ENCODE measurements around the gene MGST2.
"Not testable (repeated sequence)": the region's sequence is repeated elsewhere in the genome, so short reads cannot be mapped to it uniquely, and the experiment has no call there.

Gene MGST2

DNA sequence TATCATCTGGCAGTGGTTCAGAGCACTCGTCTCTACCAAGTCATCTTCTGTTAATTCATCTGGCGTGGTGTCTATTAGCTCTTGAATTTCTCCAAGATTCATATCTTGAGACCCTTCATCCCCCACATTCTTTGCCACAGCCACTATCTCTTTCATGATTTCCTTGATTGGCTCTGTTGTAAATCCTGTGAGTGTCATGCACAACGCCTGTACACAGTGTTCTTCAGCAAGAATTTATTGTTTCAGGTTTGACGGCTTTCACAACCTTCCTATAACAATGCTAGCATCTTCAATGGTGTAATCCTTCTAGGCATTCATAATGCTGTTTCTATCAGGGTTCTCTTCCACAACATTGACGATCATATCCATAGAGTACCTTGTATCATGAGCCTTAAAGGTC, 30.9 kb downstream of the MGST2 start:
- H3K27me3 ChIP-seq (ENCODE audit: control insufficient read depth in 5 of 5, insufficient read depth in 4 of 5, low read length in 5 of 5) = no peaks in the 10 kb centered on the region
- H3K4me1 ChIP-seq (ENCODE audit: control insufficient read depth in 5 of 5, insufficient read depth in 5 of 5, low read length in 5 of 5) = peaks cover 1 to 10% (median 8%) of the 10 kb centered on the region in 5 donors
- no peak overlapping the region for H3K9ac ChIP-seq (ENCODE audit: low read length in 5 of 5)
- no peak overlapping the region for H3K4me3 ChIP-seq (ENCODE audit: low read depth in 1 of 5, low read length in 5 of 5)
- H3K36me3 ChIP-seq (ENCODE audit: control insufficient read depth in 5 of 5, insufficient read depth in 5 of 5, low read length in 5 of 5) = peaks cover 9 to 28% (median 18%) of the 10 kb centered on the region in 5 donors
- H3K9me3 ChIP-seq (ENCODE audit: control insufficient read depth in 5 of 5, low read length in 5 of 5) = peaks cover 0 to 4% (median 0%) of the 10 kb centered on the region in 5 donors
- H3K27ac ChIP-seq (ENCODE audit: low read depth, low read length) = no peak overlapping the region

DNA sequence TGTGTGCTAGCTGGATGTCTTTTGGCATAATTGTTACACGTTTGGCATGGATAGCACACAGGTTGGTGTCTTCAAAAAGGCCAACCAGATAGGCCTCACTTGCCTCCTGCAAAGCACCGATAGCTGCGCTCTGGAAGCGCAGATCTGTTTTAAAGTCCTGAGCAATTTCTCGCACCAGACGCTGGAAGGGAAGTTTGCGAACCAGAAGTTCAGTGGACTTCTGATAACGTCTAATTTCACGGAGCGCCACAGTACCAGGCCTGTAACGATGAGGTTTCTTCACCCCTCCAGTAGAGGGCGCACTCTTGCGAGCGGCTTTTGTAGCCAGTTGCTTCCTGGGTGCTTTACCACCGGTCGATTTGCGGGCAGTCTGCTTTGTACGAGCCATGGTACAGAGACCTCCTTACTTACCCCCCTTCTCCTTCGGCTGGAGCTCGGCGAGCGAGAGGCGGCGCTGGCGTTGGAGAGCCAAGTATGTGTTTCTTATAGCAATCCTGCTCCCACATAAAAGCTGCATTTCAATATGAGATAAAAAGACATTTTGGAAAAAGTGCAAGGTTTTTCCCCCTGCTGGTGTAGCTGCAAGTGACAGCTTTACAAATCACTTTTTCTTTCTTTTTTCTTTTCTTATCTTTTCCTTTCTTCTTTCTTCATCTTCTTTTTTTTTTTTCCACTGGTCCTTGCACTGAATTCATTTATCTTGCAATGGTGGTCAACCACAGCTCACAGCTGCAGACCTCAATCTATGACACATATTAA, 32.7 kb downstream of the MGST2 start:
- peaks cover 10 to 28% (median 18%) of the 10 kb centered on the region in 5 donors for H3K36me3 ChIP-seq (ENCODE audit: control insufficient read depth in 5 of 5, insufficient read depth in 5 of 5, low read length in 5 of 5)
- not testable (repeated sequence) for H3K4me3 ChIP-seq (ENCODE audit: low read depth in 1 of 5, low read length in 5 of 5); H3K9ac ChIP-seq (ENCODE audit: low read length in 5 of 5); H3K27ac ChIP-seq (ENCODE audit: low read depth, low read length); H3K27me3 ChIP-seq (ENCODE audit: control insufficient read depth in 5 of 5, insufficient read depth in 4 of 5, low read length in 5 of 5); H3K9me3 ChIP-seq (ENCODE audit: control insufficient read depth in 5 of 5, low read length in 5 of 5); H3K4me1 ChIP-seq (ENCODE audit: control insufficient read depth in 5 of 5, insufficient read depth in 5 of 5, low read length in 5 of 5)

GRCh38 chr4:139700568-139700967, 34.9 kb downstream of the MGST2 start:
- peaks cover 0 to 4% (median 0%) of the 10 kb centered on the region in 5 donors for H3K9me3 ChIP-seq (ENCODE audit: control insufficient read depth in 5 of 5, low read length in 5 of 5)
- H3K36me3 ChIP-seq (ENCODE audit: control insufficient read depth in 5 of 5, insufficient read depth in 5 of 5, low read length in 5 of 5) = peaks cover 21 to 45% (median 22%) of the 10 kb centered on the region in 5 donors
- no peak overlapping the region for H3K9ac ChIP-seq (ENCODE audit: low read length in 5 of 5)
- no peaks in the 10 kb centered on the region for H3K27me3 ChIP-seq (ENCODE audit: control insufficient read depth in 5 of 5, insufficient read depth in 4 of 5, low read length in 5 of 5)
- no peaks in the 10 kb centered on the region for H3K4me1 ChIP-seq (ENCODE audit: control insufficient read depth in 5 of 5, insufficient read depth in 5 of 5, low read length in 5 of 5)
- no peak overlapping the region for H3K4me3 ChIP-seq (ENCODE audit: low read depth in 1 of 5, low read length in 5 of 5)
- no peak overlapping the region for H3K27ac ChIP-seq (ENCODE audit: low read depth, low read length)

DNA sequence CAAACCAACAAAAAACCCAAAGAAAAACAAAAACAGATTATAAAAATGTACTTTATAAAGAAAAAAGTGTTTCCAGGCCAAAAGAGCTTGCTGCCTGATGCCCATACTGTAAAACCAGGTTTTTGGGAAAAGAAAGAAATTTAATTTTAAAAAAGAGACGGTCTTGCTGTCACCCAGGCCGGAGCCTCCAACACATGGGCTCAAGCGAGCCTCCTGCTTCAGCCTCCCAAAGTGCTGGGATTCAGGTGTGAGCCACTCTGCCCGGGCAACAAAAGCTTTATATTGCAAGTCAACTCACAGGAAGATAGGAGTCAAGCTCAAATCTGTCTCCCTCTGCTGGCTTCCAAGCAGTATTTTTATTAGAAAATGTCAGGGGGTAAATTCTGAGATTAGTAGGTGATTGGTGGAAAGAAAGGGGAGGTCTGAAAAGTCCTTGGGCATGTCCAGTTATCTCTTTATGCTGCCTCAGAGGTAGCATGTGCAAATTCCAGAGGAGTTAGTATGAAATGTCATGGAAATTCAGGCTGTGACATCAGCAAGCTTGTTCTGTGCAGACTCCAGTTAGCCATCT, 39.4 kb downstream of the MGST2 start:
- Histone ChIP-seq H3K9ac (ENCODE audit: low read length in 5 of 5) (no peak overlapping the region), H3K36me3 (ENCODE audit: control insufficient read depth in 5 of 5, insufficient read depth in 5 of 5, low read length in 5 of 5) (peaks cover 12 to 32% (median 16%) of the 10 kb centered on the region in 5 donors), H3K27me3 (ENCODE audit: control insufficient read depth in 5 of 5, insufficient read depth in 4 of 5, low read length in 5 of 5) (no peaks in the 10 kb centered on the region), H3K4me3 (ENCODE audit: low read depth in 1 of 5, low read length in 5 of 5) (no peak overlapping the region), H3K9me3 (ENCODE audit: control insufficient read depth in 5 of 5, low read length in 5 of 5) (no peaks in the 10 kb centered on the region), H3K27ac (ENCODE audit: low read depth, low read length) (no peak overlapping the region), H3K4me1 (ENCODE audit: control insufficient read depth in 5 of 5, insufficient read depth in 5 of 5, low read length in 5 of 5) (no peaks in the 10 kb centered on the region)

GRCh38 chr4:139709660-139710059, 44.0 kb downstream of the MGST2 start:
- H3K4me3 ChIP-seq (ENCODE audit: low read depth in 1 of 5, low read length in 5 of 5) = no peak overlapping the region
- H3K4me1 ChIP-seq (ENCODE audit: control insufficient read depth in 5 of 5, insufficient read depth in 5 of 5, low read length in 5 of 5) = peaks cover 0 to 11% (median 3%) of the 10 kb centered on the region in 5 donors
- H3K27ac ChIP-seq (ENCODE audit: low read depth, low read length) = no peak overlapping the region
- H3K9ac ChIP-seq (ENCODE audit: low read length in 5 of 5) = no peak overlapping the region
- H3K9me3 ChIP-seq (ENCODE audit: control insufficient read depth in 5 of 5, low read length in 5 of 5) = no peaks in the 10 kb centered on the region
- peaks cover 0 to 11% (median 3%) of the 10 kb centered on the region in 5 donors for H3K36me3 ChIP-seq (ENCODE audit: control insufficient read depth in 5 of 5, insufficient read depth in 5 of 5, low read length in 5 of 5)
- no peaks in the 10 kb centered on the region for H3K27me3 ChIP-seq (ENCODE audit: control insufficient read depth in 5 of 5, insufficient read depth in 4 of 5, low read length in 5 of 5)

GRCh38 chr4:139710073-139710472, 44.5 kb downstream of the MGST2 start:
- Histone ChIP-seq H3K27ac (ENCODE audit: low read depth, low read length) (no peak overlapping the region), H3K9ac (ENCODE audit: low read length in 5 of 5) (no peak overlapping the region), H3K4me1 (ENCODE audit: control insufficient read depth in 5 of 5, insufficient read depth in 5 of 5, low read length in 5 of 5) (peaks cover 0 to 11% (median 3%) of the 10 kb centered on the region in 5 donors), H3K4me3 (ENCODE audit: low read depth in 1 of 5, low read length in 5 of 5) (no peak overlapping the region), H3K27me3 (ENCODE audit: control insufficient read depth in 5 of 5, insufficient read depth in 4 of 5, low read length in 5 of 5) (no peaks in the 10 kb centered on the region), H3K36me3 (ENCODE audit: control insufficient read depth in 5 of 5, insufficient read depth in 5 of 5, low read length in 5 of 5) (peaks cover 0 to 10% (median 3%) of the 10 kb centered on the region in 5 donors), H3K9me3 (ENCODE audit: control insufficient read depth in 5 of 5, low read length in 5 of 5) (no peaks in the 10 kb centered on the region)

GRCh38 chr4:139711461-139711860, 45.8 kb downstream of the MGST2 start:
- Histone ChIP-seq H3K36me3 (ENCODE audit: control insufficient read depth in 5 of 5, insufficient read depth in 5 of 5, low read length in 5 of 5) (peaks cover 0 to 4% (median 0%) of the 10 kb centered on the region in 5 donors), H3K9me3 (ENCODE audit: control insufficient read depth in 5 of 5, low read length in 5 of 5) (no peaks in the 10 kb centered on the region), H3K4me1 (ENCODE audit: control insufficient read depth in 5 of 5, insufficient read depth in 5 of 5, low read length in 5 of 5) (peaks cover 0 to 17% (median 4%) of the 10 kb centered on the region in 5 donors)

DNA sequence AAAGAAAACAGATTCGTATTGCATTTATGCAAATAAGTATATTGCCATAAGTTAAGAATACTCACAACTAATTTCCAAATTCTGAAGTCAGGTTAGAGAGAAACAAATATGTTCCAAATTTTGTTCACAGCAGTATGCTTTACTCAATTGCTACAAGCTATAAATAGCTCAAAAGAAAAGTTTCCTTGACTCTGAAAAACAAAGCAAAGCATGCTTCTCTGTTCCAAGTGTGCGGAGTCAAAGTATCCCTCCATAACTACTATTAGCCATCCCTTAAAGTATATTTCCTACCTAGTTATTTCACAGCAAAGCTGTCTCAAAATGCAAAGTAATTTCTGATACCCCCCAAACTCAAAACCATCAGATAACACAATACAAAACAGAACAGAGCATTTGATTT, 47.3 kb downstream of the MGST2 start:
- Histone ChIP-seq H3K27ac (ENCODE audit: low read depth, low read length) (no peak overlapping the region), H3K9ac (ENCODE audit: low read length in 5 of 5) (no peak overlapping the region), H3K9me3 (ENCODE audit: control insufficient read depth in 5 of 5, low read length in 5 of 5) (no peaks in the 10 kb centered on the region)

More at GRCh38 chr4:139711461-139711860, 45.8 kb downstream of the MGST2 start:
- no peak overlapping the region for H3K27ac ChIP-seq (ENCODE audit: low read depth, low read length)
- H3K4me3 ChIP-seq (ENCODE audit: low read depth in 1 of 5, low read length in 5 of 5) = no peak overlapping the region
- no peak overlapping the region for H3K9ac ChIP-seq (ENCODE audit: low read length in 5 of 5)
- no peaks in the 10 kb centered on the region for H3K27me3 ChIP-seq (ENCODE audit: control insufficient read depth in 5 of 5, insufficient read depth in 4 of 5, low read length in 5 of 5)

GRCh38 chr4:139715746-139716391, 50.2 kb downstream of the MGST2 start:
- H3K27me3 ChIP-seq (ENCODE audit: control insufficient read depth in 5 of 5, insufficient read depth in 4 of 5, low read length in 5 of 5) = no peaks in the 10 kb centered on the region
- H3K9ac ChIP-seq (ENCODE audit: low read length in 5 of 5) = no peak overlapping the region
- peaks cover 0 to 31% (median 24%) of the 10 kb centered on the region in 5 donors for H3K36me3 ChIP-seq (ENCODE audit: control insufficient read depth in 5 of 5, insufficient read depth in 5 of 5, low read length in 5 of 5)
- H3K4me1 ChIP-seq (ENCODE audit: control insufficient read depth in 5 of 5, insufficient read depth in 5 of 5, low read length in 5 of 5) = peaks cover 0 to 17% (median 4%) of the 10 kb centered on the region in 5 donors
- no peak overlapping the region for H3K27ac ChIP-seq (ENCODE audit: low read depth, low read length)
- H3K4me3 ChIP-seq (ENCODE audit: low read depth in 1 of 5, low read length in 5 of 5) = no peak overlapping the region
- H3K9me3 ChIP-seq (ENCODE audit: control insufficient read depth in 5 of 5, low read length in 5 of 5) = no peaks in the 10 kb centered on the region

More for the DNA sequence above, 47.3 kb downstream of the MGST2 start:
- Histone ChIP-seq H3K36me3 (ENCODE audit: control insufficient read depth in 5 of 5, insufficient read depth in 5 of 5, low read length in 5 of 5) (peaks cover 1 to 9% (median 6%) of the 10 kb centered on the region in 5 donors), H3K4me3 (ENCODE audit: low read depth in 1 of 5, low read length in 5 of 5) (no peak overlapping the region), H3K4me1 (ENCODE audit: control insufficient read depth in 5 of 5, insufficient read depth in 5 of 5, low read length in 5 of 5) (peaks cover 0 to 17% (median 4%) of the 10 kb centered on the region in 5 donors), H3K27me3 (ENCODE audit: control insufficient read depth in 5 of 5, insufficient read depth in 4 of 5, low read length in 5 of 5) (no peaks in the 10 kb centered on the region)

GRCh38 chr4:139718358-139718757, 52.7 kb downstream of the MGST2 start:
- Histone ChIP-seq H3K27ac (ENCODE audit: low read depth, low read length) (no peak overlapping the region), H3K9me3 (ENCODE audit: control insufficient read depth in 5 of 5, low read length in 5 of 5) (no peaks in the 10 kb centered on the region), H3K27me3 (ENCODE audit: control insufficient read depth in 5 of 5, insufficient read depth in 4 of 5, low read length in 5 of 5) (no peaks in the 10 kb centered on the region), H3K9ac (ENCODE audit: low read length in 5 of 5) (no peak overlapping the region), H3K4me3 (ENCODE audit: low read depth in 1 of 5, low read length in 5 of 5) (no peak overlapping the region), H3K4me1 (ENCODE audit: control insufficient read depth in 5 of 5, insufficient read depth in 5 of 5, low read length in 5 of 5) (peaks cover 0 to 10% (median 3%) of the 10 kb centered on the region in 5 donors), H3K36me3 (ENCODE audit: control insufficient read depth in 5 of 5, insufficient read depth in 5 of 5, low read length in 5 of 5) (peaks cover 0 to 31% (median 24%) of the 10 kb centered on the region in 5 donors)

Data from subcutaneous abdominal adipose tissue (tissue), 5 donors.